NCI-H510A (cell line): ENCODE results near the gene PPFIA1.

Experiments
- DNase-seq: peaks from one replicate; lab custom pipeline; 2025; lab: John Stamatoyannopoulos, UW

The PPFIA1 gene

GRCh38 chr11:70432065-70432464 lies 161.6 kb downstream of the PPFIA1 start:
- DNase-seq = no peak

GRCh38 chr11:70432580-70432979 lies 162.1 kb downstream of the PPFIA1 start:
- DNase-seq = no peak

- no peak for DNase-seq
Observed at GRCh38 chr11:70433038-70433437, 162.5 kb downstream of the PPFIA1 start.

GRCh38 chr11:70433526-70433925 lies 163.0 kb downstream of the PPFIA1 start:
- DNase-seq = no peak
